ENCODE measurements around the gene STX17. TPM values are rescaled to one million over a fixed set of nuclear protein-coding genes. Genes with fewer than 3 reads are reported as not detected.

The STX17 gene
- total and polyA plus RNA-seq, 2 of the 13 experiments (the other 11 are each of a cell fraction or from before 2014, with no cell fraction given) = 8.3 to 25.7 TPM

DNA sequence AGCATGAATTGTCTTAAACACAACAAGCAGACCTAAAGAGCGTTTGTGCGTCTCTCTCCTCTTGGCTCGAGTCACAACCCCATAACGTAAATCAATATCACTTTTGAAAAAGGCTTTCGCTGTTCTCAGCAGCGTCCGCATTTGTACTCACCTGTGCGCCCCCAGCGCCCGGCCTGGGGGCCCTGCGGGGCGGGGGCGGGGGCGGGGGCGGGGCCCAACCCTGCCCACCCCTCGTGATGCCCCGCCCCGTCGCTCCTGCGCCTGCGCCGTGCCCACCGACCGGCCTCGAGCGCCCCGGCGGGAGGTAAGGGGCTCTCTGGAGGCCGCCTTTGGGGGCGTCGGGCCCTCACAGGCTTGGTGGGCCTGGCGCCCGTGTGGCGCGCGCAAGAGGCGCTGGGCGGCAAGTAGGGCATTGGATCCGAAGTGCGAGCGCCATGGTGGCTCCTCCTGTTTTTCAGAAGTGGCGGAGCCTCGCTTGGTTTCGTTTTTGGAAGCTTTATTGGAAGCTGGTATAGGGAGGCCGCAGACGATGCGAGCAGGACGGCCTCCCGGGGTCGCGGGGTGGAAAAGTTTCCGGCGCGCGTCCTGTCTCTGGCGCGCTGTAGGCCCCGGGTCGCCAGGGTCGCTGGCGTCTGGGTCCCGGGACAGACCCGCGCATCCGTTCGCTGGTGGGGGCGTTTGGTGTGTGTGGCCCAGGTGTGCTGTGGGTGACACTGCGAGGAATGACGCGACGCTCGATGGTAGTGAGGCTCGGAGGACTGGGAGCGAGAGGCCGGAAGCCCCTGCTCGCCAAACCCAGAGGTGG lies at the start of gene STX17 (continued):
- TF ChIP-seq, protein P1, sequence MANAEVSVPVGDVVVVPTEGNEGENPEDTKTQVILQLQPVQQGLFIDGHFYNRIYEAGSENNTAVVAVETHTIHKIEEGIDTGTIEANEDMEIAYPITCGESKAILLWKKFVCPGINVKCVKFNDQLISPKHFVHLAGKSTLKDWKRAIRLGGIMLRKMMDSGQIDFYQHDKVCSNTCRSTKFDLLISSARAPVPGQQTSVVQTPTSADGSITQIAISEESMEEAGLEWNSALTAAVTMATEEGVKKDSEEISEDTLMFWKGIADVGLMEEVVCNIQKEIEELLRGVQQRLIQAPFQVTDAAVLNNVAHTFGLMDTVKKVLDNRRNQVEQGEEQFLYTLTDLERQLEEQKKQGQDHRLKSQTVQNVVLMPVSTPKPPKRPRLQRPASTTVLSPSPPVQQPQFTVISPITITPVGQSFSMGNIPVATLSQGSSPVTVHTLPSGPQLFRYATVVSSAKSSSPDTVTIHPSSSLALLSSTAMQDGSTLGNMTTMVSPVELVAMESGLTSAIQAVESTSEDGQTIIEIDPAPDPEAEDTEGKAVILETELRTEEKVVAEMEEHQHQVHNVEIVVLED (CRISPR knock-in tag; IDR thresholded peaks at IDR 0.05; ENCODE audit: borderline replicate concordance) = no peak
- peak; percentile 41; the same call in 1 of the 2 replicates for TF ChIP-seq SOX5 (CRISPR knock-in tag; IDR thresholded peaks at IDR 0.05; ENCODE audit: borderline replicate concordance)
- 0 out of 2 replicates have a peak, but pooled peaks have one; percentile 37 for TF ChIP-seq ZNF143 (CRISPR knock-in tag; IDR thresholded peaks at IDR 0.05)
- TF ChIP-seq ZNF563 (CRISPR knock-in tag; IDR thresholded peaks at IDR 0.05) = peak; percentile 64; the same call in 1 of the 2 replicates
- TF ChIP-seq ZNF713 (CRISPR knock-in tag; IDR thresholded peaks at IDR 0.05) = no peak
- peak; percentile 79; the same call in 1 of the 2 replicates for TF ChIP-seq ZNF768 (CRISPR knock-in tag; IDR thresholded peaks at IDR 0.05)
- no peak for TF ChIP-seq JUND (CRISPR knock-in tag; IDR thresholded peaks at IDR 0.05)
- TF ChIP-seq ZC3H4 (CRISPR knock-in tag; IDR thresholded peaks at IDR 0.05; ENCODE audit: borderline replicate concordance) = peak; percentile 14; the same call in 1 of the 2 replicates
- no peak for TF ChIP-seq ZNF12 (CRISPR knock-in tag; IDR thresholded peaks at IDR 0.05)
- TF ChIP-seq AGO2 (optimal IDR thresholded peaks at IDR 0.05; ENCODE audit: low read depth, low read length) = peak; percentile 87
- peak; percentile 95 for TF ChIP-seq ZNF781 (CRISPR knock-in tag; IDR thresholded peaks at IDR 0.05; ENCODE audit: borderline replicate concordance, not compliant biosample characterization)
- peak; percentile 85; the same call in 1 of the 2 replicates for TF ChIP-seq KDM4B (CRISPR knock-in tag; IDR thresholded peaks at IDR 0.05)
- no peak for TF ChIP-seq ZNF672 (CRISPR knock-in tag; IDR thresholded peaks at IDR 0.05)
- no peak for TF ChIP-seq KAT2B (IDR thresholded peaks at IDR 0.05; ENCODE audit: borderline replicate concordance, low read depth, low read length)
- no peak for TF ChIP-seq ZNF7 (CRISPR knock-in tag; IDR thresholded peaks at IDR 0.05)
- no peak for TF ChIP-seq MLX (CRISPR knock-in tag; IDR thresholded peaks at IDR 0.05)
- no peak for TF ChIP-seq KDM3A (CRISPR knock-in tag; IDR thresholded peaks at IDR 0.05; ENCODE audit: low read depth)
- TF ChIP-seq YY1 (IDR thresholded peaks at IDR 0.05; ENCODE audit: insufficient read depth, insufficient replicate concordance, low read depth, low read length) = peak; percentile 45
- TF ChIP-seq ZNF224 (CRISPR knock-in tag; IDR thresholded peaks at IDR 0.05) = no peak; the same call in 1 of the 2 replicates
- TF ChIP-seq, protein P2, sequence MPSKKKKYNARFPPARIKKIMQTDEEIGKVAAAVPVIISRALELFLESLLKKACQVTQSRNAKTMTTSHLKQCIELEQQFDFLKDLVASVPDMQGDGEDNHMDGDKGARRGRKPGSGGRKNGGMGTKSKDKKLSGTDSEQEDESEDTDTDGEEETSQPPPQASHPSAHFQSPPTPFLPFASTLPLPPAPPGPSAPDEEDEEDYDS (CRISPR knock-in tag; IDR thresholded peaks at IDR 0.05) = peak; percentile 21; the same call in 1 of the 2 replicates
- TF ChIP-seq MLXIP (CRISPR knock-in tag; IDR thresholded peaks at IDR 0.05; ENCODE audit: borderline replicate concordance) = 0 out of 2 replicates have a peak, but pooled peaks have one; percentile 52
- peak; percentile 42; the same call in 1 of the 2 replicates for TF ChIP-seq ZNF367 (CRISPR knock-in tag; IDR thresholded peaks at IDR 0.05; ENCODE audit: borderline replicate concordance)
- TF ChIP-seq ZNF543 (CRISPR knock-in tag; IDR thresholded peaks at IDR 0.05) = peak; percentile 76; the same call in 1 of the 2 replicates

All from HepG2 (cell line).